ENCODE measurements around the gene HAUS2. TPM values are rescaled to one million over a fixed set of nuclear protein-coding genes. Genes with fewer than 3 reads are reported as not detected.

The HAUS2 gene
- 18.5 to 24.6 TPM (median 21.8 TPM) in 5 replicates for total RNA-seq (2022; extraction: Qiagen RNA extraction)

GRCh38 chr15:42548249-42549031 is at the start of gene HAUS2, which contains the start of gene LRRC57:
Gene HAUS2, plus strand, starts transcription at chr15:42548838. Its CDS starts 35 bp downstream, at chr15:42548873.
Gene LRRC57, minus strand, starts transcription at chr15:42548793. Its CDS starts 359 bp downstream, at chr15:42548434.

DNA sequence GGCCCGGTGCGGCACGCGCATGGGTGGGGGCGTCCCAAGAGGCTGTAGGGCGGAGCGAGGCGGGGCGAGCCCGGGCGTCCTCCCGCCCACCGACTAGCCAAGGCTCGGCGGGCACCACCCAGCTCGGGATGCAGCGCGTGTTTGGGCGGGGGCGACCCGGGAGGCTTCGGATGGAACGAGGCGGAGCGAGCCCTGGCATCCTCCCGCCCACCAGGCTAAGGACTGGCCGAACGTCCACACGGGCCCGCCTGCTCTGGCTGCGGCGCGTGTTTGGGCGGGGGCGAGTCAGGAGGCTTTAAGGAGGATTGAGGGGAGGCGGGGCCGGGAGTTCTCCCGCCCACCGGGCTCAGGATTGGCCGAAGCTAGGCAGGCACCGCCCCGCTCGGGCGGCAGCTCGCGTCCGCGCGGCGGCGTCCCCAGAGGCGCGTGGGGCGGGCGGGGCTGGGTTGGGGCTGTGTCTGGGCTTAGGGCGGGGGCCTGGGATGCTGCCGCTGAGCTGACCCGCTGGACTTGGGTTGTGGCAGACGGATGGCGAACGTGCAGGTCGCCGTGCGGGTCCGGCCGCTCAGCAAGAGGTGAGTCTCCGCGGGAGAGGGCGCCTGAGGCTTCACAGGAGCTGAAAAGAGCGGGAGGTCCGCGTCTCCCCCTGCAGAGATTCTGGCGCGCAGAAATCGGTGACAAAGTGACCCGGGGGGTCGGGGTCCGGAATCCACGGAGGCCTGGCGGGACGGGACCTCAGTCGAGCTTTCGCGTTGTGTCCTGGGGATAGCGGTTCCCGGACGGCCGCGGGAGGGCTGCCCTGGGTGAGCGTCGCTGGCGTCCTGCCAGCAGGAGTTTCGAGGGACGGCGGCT is 26.8 kb downstream of the HAUS2 start, which contains the start of gene STARD9:
TSS of gene STARD9 (plus strand) at position 419 of the 852 bp plus-strand sequence. CDS start at position 529, 110 bp downstream.

Other genes starting within 250 kb of the HAUS2 start
- 0.22 to 0.59 TPM (median 0.32 TPM) in 4 of 5 replicates, not detected in the other for gene CAPN3, start 189.3 kb upstream of the HAUS2 start, total RNA-seq (2022; extraction: Qiagen RNA extraction)
- 7.2 to 13.9 TPM (median 12.6 TPM) in 5 replicates for gene ZNF106, start 57.7 kb upstream of the HAUS2 start, total RNA-seq (2022; extraction: Qiagen RNA extraction)
- 15.2 to 40.0 TPM (median 19.0 TPM) in 5 replicates for gene SNAP23, start 53.2 kb upstream of the HAUS2 start, total RNA-seq (2022; extraction: Qiagen RNA extraction)
- gene LRRC57, start within 50 bp of the HAUS2 start, total RNA-seq (2022; extraction: Qiagen RNA extraction): 9.7 to 13.3 TPM (median 12.1 TPM) in 5 replicates
- gene STARD9, start 26.8 kb downstream of the HAUS2 start, total RNA-seq (2022; extraction: Qiagen RNA extraction): 1.2 to 1.9 TPM (median 1.6 TPM) in 5 replicates
- 3.9 to 6.9 TPM (median 6.4 TPM) in 5 replicates for gene CDAN1, start 188.3 kb downstream of the HAUS2 start, total RNA-seq (2022; extraction: Qiagen RNA extraction)

Measured in A549 treated with dexamethasone at 1 μM for 4 hours (cell line).